HUES64 (cell line): ENCODE data around the gene STX4.
A peak's percentile ranks its signal among the peaks of the same experiment; 100 is the strongest.

Source experiments
- H3K27ac ChIP-seq: 2 replicates; pipeline ENCODE4 v1.7.0; 2013; ENCODE audit warnings: low read depth, low read length, inconsistent platforms
- H3K27me3 ChIP-seq: 2 replicates; pipeline ENCODE4 v1.6.1; 2013; ENCODE audit warnings: mild to moderate bottlenecking, low read length; ENCODE audit not compliant: insufficient read depth
- H3K36me3 ChIP-seq: 2 replicates; pipeline ENCODE4 v1.6.1; 2013; ENCODE audit warnings: mild to moderate bottlenecking, low read length; ENCODE audit not compliant: insufficient read depth
- H3K4me1 ChIP-seq: 2 replicates; pipeline ENCODE4 v1.6.1; 2013; ENCODE audit warnings: mild to moderate bottlenecking, low read length, moderate library complexity; ENCODE audit not compliant: insufficient read depth
- H3K4me3 ChIP-seq: 2 replicates; pipeline ENCODE4 v1.5.1; 2013; ENCODE audit warnings: mild to moderate bottlenecking, low read length, moderate library complexity
- H3K9ac ChIP-seq: 2 replicates; pipeline ENCODE4 v1.6.1; 2013; ENCODE audit warnings: mild to moderate bottlenecking, low read depth, low read length
- H3K9me3 ChIP-seq: 2 replicates; pipeline ENCODE4 v1.6.1; 2013; ENCODE audit warnings: low read depth, low read length; ENCODE audit not compliant: insufficient read depth
- WGBS: fragments of 150-250, 120-280 bp; methylation state at CpG from one replicate; pipeline ENCODE4 v1.1.7; 2013; ENCODE audit warnings: missing lambda C conversion rate; 5-methylcytosine and 5-hydroxymethylcytosine counted together

Gene STX4

GRCh38 chr16:31055613-31056012, 22.3 kb downstream of the STX4 start:
- H3K4me3 ChIP-seq: no peak overlapping the region
- H3K9me3 ChIP-seq: no peaks in the 10 kb centered on the region
- H3K36me3 ChIP-seq: peaks cover 13% of the 10 kb centered on the region
- no peaks in the 10 kb centered on the region for H3K27me3 ChIP-seq
- 87% methylated on average over 4 of the region's 4 CpGs for WGBS
- no peak overlapping the region for H3K27ac ChIP-seq
- H3K4me1 ChIP-seq: 0 out of 2 replicates have a peak, but pooled peaks cover 4% of the 10 kb centered on the region
- H3K9ac ChIP-seq: no peak overlapping the region

- WGBS: 96% methylated on average over 42 of the region's 42 CpGs
- Histone ChIP-seq H3K4me1 (no peaks in the 10 kb centered on the region), H3K9me3 (no peaks in the 10 kb centered on the region), H3K27ac (no peak overlapping the region), H3K27me3 (no peaks in the 10 kb centered on the region), H3K36me3 (peaks cover 43% of the 10 kb centered on the region), H3K4me3 (no peak overlapping the region), H3K9ac (no peak overlapping the region)
Observed at GRCh38 chr16:31061126-31061812, 27.9 kb downstream of the STX4 start.

GRCh38 chr16:31061813-31062440, 28.6 kb downstream of the STX4 start:
- Histone ChIP-seq H3K9me3 (no peaks in the 10 kb centered on the region), H3K4me1 (no peaks in the 10 kb centered on the region), H3K4me3 (no peak overlapping the region), H3K9ac (no peak overlapping the region), H3K27me3 (no peaks in the 10 kb centered on the region), H3K27ac (no peak overlapping the region), H3K36me3 (peaks cover 43% of the 10 kb centered on the region)
- 96% methylated on average over 54 of the region's 54 CpGs for WGBS

GRCh38 chr16:31063495-31063842, 30.1 kb downstream of the STX4 start:
- Histone ChIP-seq H3K36me3 (peaks cover 41% of the 10 kb centered on the region), H3K4me1 (no peaks in the 10 kb centered on the region), H3K27me3 (no peaks in the 10 kb centered on the region), H3K9me3 (no peaks in the 10 kb centered on the region), H3K4me3 (no peak overlapping the region), H3K9ac (no peak overlapping the region), H3K27ac (no peak overlapping the region)
- 94% methylated on average over 9 of the region's 9 CpGs for WGBS

- 97% methylated on average over 56 of the region's 56 CpGs for WGBS
- Histone ChIP-seq H3K27me3 (no peaks in the 10 kb centered on the region), H3K4me3 (no peak overlapping the region), H3K36me3 (peaks cover 41% of the 10 kb centered on the region), H3K9me3 (no peaks in the 10 kb centered on the region), H3K9ac (no peak overlapping the region), H3K4me1 (no peaks in the 10 kb centered on the region), H3K27ac (no peak overlapping the region)
Observed at GRCh38 chr16:31063843-31064611, 30.7 kb downstream of the STX4 start.

- Histone ChIP-seq H3K36me3 (peaks cover 36% of the 10 kb centered on the region), H3K9ac (no peak overlapping the region), H3K27me3 (no peaks in the 10 kb centered on the region), H3K9me3 (no peaks in the 10 kb centered on the region), H3K27ac (no peak overlapping the region), H3K4me1 (no peaks in the 10 kb centered on the region), H3K4me3 (no peak overlapping the region)
- 93% methylated on average over 4 of the region's 4 CpGs for WGBS
Observed at GRCh38 chr16:31064882-31065461, 31.6 kb downstream of the STX4 start.

- Histone ChIP-seq H3K27ac (no peak overlapping the region), H3K27me3 (no peaks in the 10 kb centered on the region), H3K36me3 (peaks cover 15% of the 10 kb centered on the region; the same call in 1 of the 2 replicates), H3K4me3 (no peak overlapping the region), H3K9ac (no peak overlapping the region), H3K4me1 (peaks cover 7% of the 10 kb centered on the region; the same call in 1 of the 2 replicates), H3K9me3 (no peaks in the 10 kb centered on the region)
- 96% methylated on average over 3 of the region's 3 CpGs for WGBS
Observed at GRCh38 chr16:31067342-31067741, 34.0 kb downstream of the STX4 start.

- Histone ChIP-seq H3K27ac (no peak overlapping the region), H3K4me1 (peaks cover 8% of the 10 kb centered on the region; the same call in 1 of the 2 replicates), H3K9me3 (no peaks in the 10 kb centered on the region), H3K36me3 (peaks cover 11% of the 10 kb centered on the region), H3K27me3 (no peaks in the 10 kb centered on the region), H3K9ac (peak overlapping the region; percentile 95), H3K4me3 (peak overlapping the region; percentile 81)
- WGBS: 81% methylated on average over 4 of the region's 4 CpGs
Observed at GRCh38 chr16:31071861-31072260, 38.5 kb downstream of the STX4 start.

GRCh38 chr16:31072540-31073141, 39.3 kb downstream of the STX4 start:
- 1% methylated on average over 27 of the region's 27 CpGs for WGBS
- Histone ChIP-seq H3K36me3 (peaks cover 19% of the 10 kb centered on the region), H3K4me1 (peaks cover 8% of the 10 kb centered on the region; the same call in 1 of the 2 replicates), H3K27me3 (no peaks in the 10 kb centered on the region), H3K9ac (peak overlapping the region; percentile 95), H3K9me3 (no peaks in the 10 kb centered on the region), H3K27ac (peak overlapping the region; percentile 96), H3K4me3 (peak overlapping the region; percentile 81)

- peak overlapping the region; percentile 81 for H3K4me3 ChIP-seq
- H3K36me3 ChIP-seq: peaks cover 26% of the 10 kb centered on the region
- H3K27me3 ChIP-seq: no peaks in the 10 kb centered on the region
- H3K4me1 ChIP-seq: peaks cover 8% of the 10 kb centered on the region; the same call in 1 of the 2 replicates
- under 1% methylated on average over 83 of the region's 83 CpGs for WGBS
- H3K9ac ChIP-seq: peak overlapping the region; percentile 95
- H3K27ac ChIP-seq: peak overlapping the region; percentile 96
- H3K9me3 ChIP-seq: no peaks in the 10 kb centered on the region
Observed at GRCh38 chr16:31073142-31073969, 40.0 kb downstream of the STX4 start.
